ENCODE data around the gene NIPAL4. TPM values are rescaled to one million over a fixed set of nuclear protein-coding genes. Genes with fewer than 3 reads are reported as not detected.

Gene NIPAL4
- total RNA-seq, 1 donor from 2014 or later, result not detected

- Histone ChIP-seq H3K27me3 (no peaks in the 10 kb centered on the region), H3K4me3 (no peak overlapping the region), H3K4me2 (no peak overlapping the region), H3K27ac (no peak overlapping the region), H3K79me2 (ENCODE audit: low read depth) (no peaks in the 10 kb centered on the region), H2AFZ (replicated peaks) (no peak overlapping the region), H3K9ac (no peak overlapping the region), H3K9me3 (ENCODE audit: low read depth) (no peaks in the 10 kb centered on the region), H3F3A (ENCODE audit: low read depth) (no peaks in the 10 kb centered on the region), H3K4me1 (peaks cover under 1% of the 10 kb centered on the region), H3K36me3 (no peaks in the 10 kb centered on the region), H4K20me1 (ENCODE audit: low read depth) (no peaks in the 10 kb centered on the region)
- Mint-ChIP-seq H3K27ac (no peak overlapping the region), H3K27me3 (ENCODE audit: insufficient read depth, low read depth) (peaks cover 4% of the 10 kb centered on the region), H3K4me3 (no peak overlapping the region), H3K4me1 (peaks cover 2% of the 10 kb centered on the region), H3K36me3 (peaks cover 34% of the 10 kb centered on the region), H3K9me3 (no peaks in the 10 kb centered on the region)
- DNase-seq (ENCODE audit: low spot score), result no peak
- no peak for TF ChIP-seq EZH2phosphoT487 (IDR thresholded peaks at IDR 0.05)
- TF ChIP-seq EZH2 (IDR thresholded peaks at IDR 0.05), result no peak
- TF ChIP-seq, protein P1, sequence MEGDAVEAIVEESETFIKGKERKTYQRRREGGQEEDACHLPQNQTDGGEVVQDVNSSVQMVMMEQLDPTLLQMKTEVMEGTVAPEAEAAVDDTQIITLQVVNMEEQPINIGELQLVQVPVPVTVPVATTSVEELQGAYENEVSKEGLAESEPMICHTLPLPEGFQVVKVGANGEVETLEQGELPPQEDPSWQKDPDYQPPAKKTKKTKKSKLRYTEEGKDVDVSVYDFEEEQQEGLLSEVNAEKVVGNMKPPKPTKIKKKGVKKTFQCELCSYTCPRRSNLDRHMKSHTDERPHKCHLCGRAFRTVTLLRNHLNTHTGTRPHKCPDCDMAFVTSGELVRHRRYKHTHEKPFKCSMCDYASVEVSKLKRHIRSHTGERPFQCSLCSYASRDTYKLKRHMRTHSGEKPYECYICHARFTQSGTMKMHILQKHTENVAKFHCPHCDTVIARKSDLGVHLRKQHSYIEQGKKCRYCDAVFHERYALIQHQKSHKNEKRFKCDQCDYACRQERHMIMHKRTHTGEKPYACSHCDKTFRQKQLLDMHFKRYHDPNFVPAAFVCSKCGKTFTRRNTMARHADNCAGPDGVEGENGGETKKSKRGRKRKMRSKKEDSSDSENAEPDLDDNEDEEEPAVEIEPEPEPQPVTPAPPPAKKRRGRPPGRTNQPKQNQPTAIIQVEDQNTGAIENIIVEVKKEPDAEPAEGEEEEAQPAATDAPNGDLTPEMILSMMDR (IDR thresholded peaks at IDR 0.05), result no peak
Measured at GRCh38 chr5:157484768-157485167, 24.8 kb downstream of the NIPAL4 start.

- H3K79me2 ChIP-seq (ENCODE audit: low read depth), result no peaks in the 10 kb centered on the region
- H3K36me3 Mint-ChIP-seq, result peaks cover 36% of the 10 kb centered on the region
- no peak overlapping the region for H3K27ac Mint-ChIP-seq
- H4K20me1 ChIP-seq (ENCODE audit: low read depth), result no peaks in the 10 kb centered on the region
- no peak overlapping the region for H3K4me3 Mint-ChIP-seq
- no peak overlapping the region for H2AFZ ChIP-seq (replicated peaks)
- H3K9me3 Mint-ChIP-seq, result no peaks in the 10 kb centered on the region
- H3K9ac ChIP-seq, result no peak overlapping the region
- no peak for DNase-seq (ENCODE audit: low spot score)
- no peaks in the 10 kb centered on the region for H3K36me3 ChIP-seq
- H3K4me3 ChIP-seq, result no peak overlapping the region
- H3K27me3 Mint-ChIP-seq (ENCODE audit: insufficient read depth, low read depth), result peaks cover 4% of the 10 kb centered on the region
- TF ChIP-seq, protein P1 (IDR thresholded peaks at IDR 0.05), result no peak
- TF ChIP-seq EZH2phosphoT487 (IDR thresholded peaks at IDR 0.05) (no peak), EZH2 (IDR thresholded peaks at IDR 0.05) (no peak)
- H3K4me2 ChIP-seq, result no peak overlapping the region
- no peaks in the 10 kb centered on the region for H3F3A ChIP-seq (ENCODE audit: low read depth)
- H3K4me1 Mint-ChIP-seq, result peaks cover 2% of the 10 kb centered on the region
- H3K9me3 ChIP-seq (ENCODE audit: low read depth), result no peaks in the 10 kb centered on the region
- no peak overlapping the region for H3K27ac ChIP-seq
- no peaks in the 10 kb centered on the region for H3K27me3 ChIP-seq
- no peaks in the 10 kb centered on the region for H3K4me1 ChIP-seq
Measured at GRCh38 chr5:157485340-157485739, 25.3 kb downstream of the NIPAL4 start.

GRCh38 chr5:157485811-157486210 lies 25.8 kb downstream of the NIPAL4 start:
- Histone ChIP-seq H3K79me2 (ENCODE audit: low read depth) (no peaks in the 10 kb centered on the region), H3K27ac (no peak overlapping the region), H3K4me1 (no peaks in the 10 kb centered on the region), H3K4me2 (no peak overlapping the region), H3K9me3 (ENCODE audit: low read depth) (no peaks in the 10 kb centered on the region), H3K9ac (no peak overlapping the region), H3F3A (ENCODE audit: low read depth) (no peaks in the 10 kb centered on the region), H3K4me3 (no peak overlapping the region), H3K36me3 (no peaks in the 10 kb centered on the region), H4K20me1 (ENCODE audit: low read depth) (no peaks in the 10 kb centered on the region), H2AFZ (replicated peaks) (no peak overlapping the region), H3K27me3 (no peaks in the 10 kb centered on the region)
- DNase-seq (ENCODE audit: low spot score), result no peak
- no peak overlapping the region for H3K27ac Mint-ChIP-seq
- H3K36me3 Mint-ChIP-seq, result peaks cover 33% of the 10 kb centered on the region
- peaks cover 2% of the 10 kb centered on the region for H3K4me1 Mint-ChIP-seq
- no peak overlapping the region for H3K4me3 Mint-ChIP-seq
- H3K9me3 Mint-ChIP-seq, result no peaks in the 10 kb centered on the region
- H3K27me3 Mint-ChIP-seq (ENCODE audit: insufficient read depth, low read depth), result peaks cover 4% of the 10 kb centered on the region
- TF ChIP-seq, protein P1 (IDR thresholded peaks at IDR 0.05), result no peak
- no peak for TF ChIP-seq EZH2 (IDR thresholded peaks at IDR 0.05)
- no peak for TF ChIP-seq EZH2phosphoT487 (IDR thresholded peaks at IDR 0.05)

All from neural progenitor cell (in vitro differentiated cells).